ENCODE data around the gene TP53TG5.

GRCh38 chr20:45373353-45374100, 4.6 kb downstream of the TP53TG5 start:
- TF ChIP-seq POLR2A (IDR thresholded peaks at IDR 0.05; ENCODE audit: low read depth, low read length): no peak
- TF ChIP-seq TAF1 (IDR thresholded peaks at IDR 0.05; ENCODE audit: low read depth, low read length): no peak
- TF ChIP-seq POLR2AphosphoS5 (IDR thresholded peaks at IDR 0.05; ENCODE audit: low read depth, low read length): no peak
- no peak for TF ChIP-seq PAX5 (IDR thresholded peaks at IDR 0.05; ENCODE audit: insufficient read depth, low read length, severe bottlenecking)
- TF ChIP-seq SPI1 (IDR thresholded peaks at IDR 0.05; ENCODE audit: low read depth, low read length): no peak
- TF ChIP-seq POU2F2 (IDR thresholded peaks at IDR 0.05; ENCODE audit: low read depth, low read length): no peak

Measured in GM12891 (cell line).